ENCODE data around the gene SASH1.

GRCh38 chr6:148530976-148531375 lies 188.3 kb downstream of the SASH1 start:
- no peak for TF ChIP-seq POLR2A (IDR thresholded peaks at IDR 0.05)
- TF ChIP-seq CTCF (IDR thresholded peaks at IDR 0.05), result no peak

Measured in body of pancreas (tissue), 4 donors.